NCI-H2081 treated with DMSO at 0.1 percent for 48 hours (cell line): ENCODE measurements around the gene CACNG6.
"Not testable (repeated sequence)": the region's sequence is repeated elsewhere in the genome, so short reads cannot be mapped to it uniquely, and the experiment has no call there.

Experiments used
- DNase-seq: peaks from one replicate; lab custom pipeline; 2025; lab: John Stamatoyannopoulos, UW

The CACNG6 gene

DNA sequence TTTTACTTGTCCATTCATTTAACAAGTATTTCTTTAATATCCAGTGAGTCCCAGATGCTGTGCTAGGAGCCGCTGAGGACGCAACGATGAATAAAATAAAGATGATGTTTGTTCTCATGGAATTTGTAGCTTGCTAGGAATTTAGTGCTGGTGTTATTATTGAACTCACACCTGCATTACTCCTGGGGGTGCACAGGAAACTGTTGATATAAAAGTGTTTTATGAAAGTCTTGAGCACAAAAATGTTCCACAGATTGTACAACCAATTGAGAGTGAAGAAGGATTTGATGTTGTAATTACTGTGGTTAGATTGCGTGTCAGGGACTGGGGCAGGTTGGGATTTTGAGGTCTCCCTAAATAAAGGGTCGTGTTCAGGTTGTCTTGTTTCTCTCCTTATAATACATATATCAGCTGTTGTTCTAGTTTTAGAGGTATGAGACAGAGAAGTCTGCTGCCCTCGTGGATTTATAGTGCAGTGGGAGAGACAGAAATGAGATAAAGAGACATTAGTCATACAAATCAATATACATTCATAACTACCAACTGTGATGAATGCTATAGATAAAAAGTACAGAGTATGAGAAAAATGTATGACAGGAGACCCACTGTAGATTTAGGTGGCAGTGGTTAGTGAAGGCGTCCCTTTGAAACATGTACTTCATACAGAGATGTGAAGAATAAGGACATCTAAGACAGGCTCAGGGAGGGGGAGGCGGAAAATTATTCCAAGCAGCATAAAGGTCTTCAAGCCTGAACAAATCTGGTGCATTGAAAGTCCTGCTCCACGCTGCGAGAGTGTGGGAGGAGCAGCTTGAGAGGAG lies 11.3 kb downstream of the CACNG6 start:
- DNase-seq = no peak

GRCh38 chr19:54009440-54009839 lies 18.0 kb downstream of the CACNG6 start:
- no peak for DNase-seq

GRCh38 chr19:54010474-54010873 lies 19.0 kb downstream of the CACNG6 start:
- no peak for DNase-seq

DNA sequence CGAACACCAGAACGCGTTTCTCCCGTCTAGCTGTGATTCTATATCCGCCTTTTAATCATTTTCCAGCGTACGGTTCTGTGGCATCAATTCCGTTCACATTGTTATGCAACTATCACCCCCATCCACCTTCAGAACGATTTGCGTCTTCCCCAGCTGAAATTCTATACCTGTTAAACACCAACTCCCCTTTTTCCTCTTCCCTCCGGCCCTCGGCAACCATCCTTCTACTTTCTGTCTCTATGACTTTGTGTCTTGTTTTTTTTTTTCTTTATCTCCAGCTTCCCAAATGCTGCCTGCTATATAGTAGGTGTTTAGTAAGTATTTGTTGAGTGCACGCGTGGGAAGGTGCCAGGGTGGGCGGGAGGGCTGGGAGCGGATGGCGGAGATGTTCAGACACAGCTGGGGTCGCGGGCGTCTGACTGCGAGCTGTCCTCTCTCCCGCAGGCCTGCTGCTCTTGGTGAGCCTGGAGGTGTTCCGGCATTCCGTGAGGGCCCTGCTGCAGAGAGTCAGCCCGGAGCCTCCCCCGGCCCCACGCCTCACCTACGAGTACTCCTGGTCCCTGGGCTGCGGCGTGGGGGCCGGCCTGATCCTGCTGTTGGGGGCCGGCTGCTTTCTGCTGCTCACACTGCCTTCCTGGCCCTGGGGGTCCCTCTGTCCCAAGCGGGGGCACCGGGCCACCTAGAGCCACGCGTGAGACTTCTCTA lies 20.2 kb downstream of the CACNG6 start:
- no peak for DNase-seq

DNA sequence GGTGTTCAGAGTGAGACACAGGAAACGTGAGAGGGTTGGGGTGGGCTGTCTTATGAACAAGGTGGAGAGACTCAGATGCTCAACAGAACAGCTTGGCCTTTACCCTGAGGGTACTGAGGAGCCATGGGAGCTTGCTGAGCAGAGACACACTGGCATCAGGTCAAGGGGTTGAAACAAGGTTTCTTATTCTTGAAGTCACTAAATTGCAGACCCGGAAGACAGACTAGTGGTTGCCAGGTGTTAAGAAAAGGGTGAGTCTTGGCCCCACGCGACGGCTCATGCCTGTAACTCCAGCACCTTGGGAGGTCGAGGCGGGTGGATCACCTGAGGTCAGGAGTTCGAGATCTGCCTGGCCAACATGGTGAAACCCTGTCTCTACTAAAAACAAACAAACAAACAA lies 22.4 kb downstream of the CACNG6 start:
- no peak for DNase-seq

DNA sequence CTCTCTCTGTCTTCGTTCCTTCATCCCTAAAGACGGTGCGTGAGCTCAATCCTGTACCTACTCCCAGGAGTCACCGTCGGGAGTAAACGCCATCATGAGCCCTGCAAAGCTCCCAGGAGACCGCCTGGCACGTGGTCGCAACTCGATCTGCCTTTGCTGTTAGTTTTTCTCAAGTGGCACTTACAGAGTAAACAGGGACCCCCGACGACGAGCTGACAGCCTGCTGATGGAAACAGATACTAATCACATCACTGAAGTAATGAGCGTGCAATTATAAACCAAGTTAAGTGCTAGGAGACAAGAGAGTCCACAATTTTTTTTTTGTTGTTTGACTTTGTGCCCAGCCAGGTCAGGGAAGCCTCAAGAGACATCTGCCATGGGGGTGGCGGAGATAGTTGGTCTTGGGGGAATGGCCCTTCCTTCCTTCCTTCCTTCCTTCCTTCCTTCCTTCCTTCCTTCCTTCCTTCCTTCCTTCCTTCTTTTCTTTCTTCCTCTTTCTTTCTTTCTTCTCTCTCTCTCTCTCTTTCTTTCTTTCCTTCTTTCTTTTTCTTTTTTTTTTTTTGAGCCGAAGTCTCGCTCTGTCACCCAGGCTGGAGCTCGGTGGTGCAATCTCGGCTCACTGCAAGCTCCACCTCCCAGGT lies 23.6 kb downstream of the CACNG6 start:
- no peak for DNase-seq

GRCh38 chr19:54017261-54017660 lies 25.8 kb downstream of the CACNG6 start:
- no peak for DNase-seq

- DNase-seq = no peak
Measured at GRCh38 chr19:54021363-54021762, 29.9 kb downstream of the CACNG6 start.

GRCh38 chr19:54021932-54022331 lies 30.5 kb downstream of the CACNG6 start:
- DNase-seq = no peak

DNA sequence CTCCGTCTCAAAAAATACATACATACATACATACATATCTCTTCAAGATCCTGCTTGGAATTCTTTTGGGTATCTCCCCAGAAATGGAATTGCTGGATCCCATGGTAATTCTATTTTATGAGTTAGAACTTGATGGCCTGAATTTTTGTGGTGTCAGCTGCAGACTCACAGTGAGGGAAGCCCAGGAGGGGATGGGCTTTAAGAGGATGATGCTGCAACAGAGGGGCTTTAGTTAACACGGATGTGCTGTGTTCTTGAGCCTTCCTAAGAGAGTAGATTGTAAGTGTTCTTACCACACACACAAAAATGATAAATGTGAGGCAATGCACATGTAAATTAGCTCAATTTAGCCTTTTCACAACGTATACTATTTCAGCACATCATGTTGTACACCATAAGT lies 31.8 kb downstream of the CACNG6 start:
- DNase-seq = no peak

DNA sequence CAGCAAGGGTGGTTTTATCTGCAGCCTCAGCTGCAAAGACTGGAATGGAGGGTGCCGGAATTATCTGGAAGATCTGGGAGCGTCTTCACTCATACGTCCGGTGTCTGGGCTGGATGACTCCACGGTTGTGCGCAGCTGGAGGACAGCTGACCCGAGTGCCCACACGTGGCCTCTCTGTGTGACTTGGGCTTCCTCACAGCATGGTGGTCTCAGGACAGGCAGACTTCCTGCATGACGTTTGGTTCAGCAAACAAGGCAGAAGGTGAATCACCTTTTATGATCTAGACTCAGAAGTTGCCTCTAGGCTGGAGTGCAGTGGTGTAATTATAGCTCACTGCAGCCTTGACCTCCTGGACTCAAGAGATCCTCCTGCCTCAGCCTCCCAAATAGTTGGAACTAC lies 33.2 kb downstream of the CACNG6 start:
- DNase-seq = no peak

GRCh38 chr19:54026656-54027055 lies 35.2 kb downstream of the CACNG6 start:
- no peak for DNase-seq

DNA sequence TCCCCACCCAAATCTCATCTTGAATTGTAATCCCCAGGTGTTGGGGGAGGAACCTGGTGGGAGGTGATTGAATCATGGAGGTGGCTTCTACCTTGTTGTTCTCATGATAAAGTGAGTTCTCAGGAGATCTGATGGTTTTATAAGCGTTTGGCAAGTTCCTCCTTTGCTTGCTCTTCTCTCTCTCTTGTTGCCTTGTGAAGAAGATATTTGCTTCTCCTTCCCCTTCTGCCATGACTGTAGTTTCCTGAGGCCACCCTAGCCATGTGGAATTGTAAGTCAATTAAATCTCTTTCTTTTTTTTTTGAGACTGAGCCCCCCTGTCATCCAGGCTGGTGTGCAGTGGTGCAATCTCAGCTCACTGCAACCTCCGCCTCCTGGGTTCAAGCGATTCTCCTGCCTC lies 37.9 kb downstream of the CACNG6 start:
- no peak for DNase-seq

DNA sequence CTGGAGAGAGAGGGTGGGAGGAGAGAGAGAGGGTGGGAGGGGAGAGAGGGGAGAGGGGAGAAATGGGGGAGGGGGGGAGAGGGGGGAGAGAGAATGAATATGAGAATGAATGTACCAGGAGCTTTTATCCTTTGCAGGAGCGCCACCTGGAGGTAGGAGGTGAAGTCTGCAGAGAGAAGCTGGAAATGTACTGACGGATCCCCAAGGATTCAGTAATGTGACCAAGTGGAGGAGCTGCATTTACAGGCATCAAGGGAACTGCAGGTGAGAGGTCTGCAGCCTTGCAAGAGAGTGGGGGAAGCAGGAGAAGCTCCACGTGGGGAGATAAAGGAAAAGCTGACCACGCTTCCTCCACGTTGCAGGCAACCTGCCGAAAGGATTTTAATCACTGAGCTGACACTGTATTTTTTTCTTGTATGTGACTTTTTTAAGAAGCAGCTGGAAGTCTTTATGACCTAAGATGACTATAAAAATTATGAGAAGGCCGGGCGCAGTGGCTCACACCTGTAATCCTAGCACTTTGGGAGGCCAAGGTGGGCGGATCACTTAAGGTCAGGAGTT lies 38.6 kb downstream of the CACNG6 start:
- no peak for DNase-seq

DNA sequence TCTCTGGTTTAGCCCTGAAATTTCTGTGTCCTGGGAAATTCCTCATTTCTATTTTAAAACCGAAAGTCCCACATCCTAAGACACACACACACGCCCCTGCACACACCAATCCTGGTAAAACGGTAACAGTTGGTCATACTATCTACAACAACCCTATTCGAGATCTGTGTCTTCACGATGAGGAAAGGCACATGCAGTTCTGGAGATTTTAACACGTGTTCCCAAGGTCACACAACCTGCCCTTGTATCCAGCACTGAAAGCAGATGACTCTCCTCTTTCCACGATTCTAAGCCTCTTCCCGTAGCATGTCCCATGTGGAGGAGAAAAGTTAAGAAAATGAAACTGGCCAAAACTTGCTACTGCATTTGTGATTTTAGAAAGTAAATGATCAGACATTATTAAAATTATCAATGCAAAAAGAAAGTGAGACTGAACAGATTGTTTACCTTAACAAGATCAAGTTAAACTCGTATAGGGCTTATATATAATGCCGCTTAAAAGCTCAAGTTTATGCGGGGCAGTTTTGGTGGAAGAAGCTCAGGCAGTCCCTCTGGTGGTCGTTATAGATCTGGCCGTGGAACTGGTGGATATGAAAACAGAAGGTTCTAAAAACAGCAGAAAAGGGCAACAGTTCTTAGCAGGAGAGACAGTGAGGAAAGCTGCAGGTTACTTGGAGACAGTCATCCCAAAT lies 39.6 kb downstream of the CACNG6 start:
- no peak for DNase-seq

DNA sequence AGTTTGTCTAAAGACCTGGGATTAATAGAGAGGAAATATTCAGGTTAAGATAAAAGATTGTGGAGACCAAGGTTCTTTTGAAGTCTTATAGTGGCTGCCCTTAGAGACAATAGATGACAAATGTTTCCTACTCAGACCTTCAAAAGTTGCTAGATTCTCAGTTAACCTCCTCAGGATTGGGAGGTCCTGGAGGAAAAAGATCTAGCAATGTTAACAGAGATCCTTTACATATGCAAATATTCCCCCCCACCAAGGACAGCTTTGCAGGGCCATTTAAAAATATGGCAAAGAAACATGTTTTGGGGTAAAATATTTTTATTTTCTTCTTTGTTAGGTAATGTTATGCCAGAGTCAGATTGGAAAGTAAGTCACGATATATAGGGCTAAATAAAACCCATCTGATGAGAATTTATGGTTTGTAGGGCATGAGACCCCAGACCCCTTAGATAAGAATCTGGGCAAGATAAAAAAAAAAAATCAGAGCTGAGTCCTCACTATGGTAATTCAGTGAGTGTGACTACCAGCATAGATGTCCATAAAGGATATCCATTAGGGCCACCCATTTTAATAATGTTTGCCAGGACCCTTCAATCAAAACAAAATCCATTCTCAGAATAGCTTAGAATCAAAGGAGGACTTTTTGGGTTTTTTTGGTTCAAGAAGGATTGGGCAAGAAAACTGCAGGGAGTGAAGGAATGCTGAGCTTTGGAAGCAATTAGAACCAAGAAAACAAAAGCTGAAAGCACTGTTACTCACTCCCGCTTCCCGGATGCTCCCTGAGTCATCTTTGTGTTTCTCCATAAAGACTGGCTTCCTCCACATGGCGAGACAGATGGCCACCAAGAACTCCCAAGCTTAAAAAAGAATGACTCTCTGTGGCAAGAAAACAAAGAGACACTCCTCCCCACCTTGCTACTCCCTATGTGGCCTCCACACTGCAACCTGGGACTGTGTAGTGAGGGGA lies 44.1 kb downstream of the CACNG6 start:
- no peak for DNase-seq

DNA sequence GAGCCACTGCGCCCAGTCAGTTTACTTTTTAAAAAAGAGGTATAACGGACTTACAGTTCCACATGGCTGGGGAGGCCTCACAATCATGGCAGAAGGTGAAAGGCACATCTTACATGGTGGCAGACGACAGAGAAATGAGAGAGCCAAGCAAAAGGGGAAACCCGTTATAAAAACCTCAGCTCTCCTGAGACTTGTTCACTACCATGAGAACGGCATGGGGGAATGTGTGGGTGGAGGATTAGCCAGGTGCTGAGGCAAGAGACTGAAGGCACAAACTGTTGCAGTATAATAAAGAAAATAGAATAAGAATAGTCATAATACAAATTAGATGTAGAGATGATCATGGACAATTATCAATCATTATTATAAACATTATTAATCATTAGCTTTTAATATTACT lies 45.1 kb downstream of the CACNG6 start:
- not testable (repeated sequence) for DNase-seq

GRCh38 chr19:54040003-54040402 lies 48.6 kb downstream of the CACNG6 start:
- DNase-seq = no peak

DNA sequence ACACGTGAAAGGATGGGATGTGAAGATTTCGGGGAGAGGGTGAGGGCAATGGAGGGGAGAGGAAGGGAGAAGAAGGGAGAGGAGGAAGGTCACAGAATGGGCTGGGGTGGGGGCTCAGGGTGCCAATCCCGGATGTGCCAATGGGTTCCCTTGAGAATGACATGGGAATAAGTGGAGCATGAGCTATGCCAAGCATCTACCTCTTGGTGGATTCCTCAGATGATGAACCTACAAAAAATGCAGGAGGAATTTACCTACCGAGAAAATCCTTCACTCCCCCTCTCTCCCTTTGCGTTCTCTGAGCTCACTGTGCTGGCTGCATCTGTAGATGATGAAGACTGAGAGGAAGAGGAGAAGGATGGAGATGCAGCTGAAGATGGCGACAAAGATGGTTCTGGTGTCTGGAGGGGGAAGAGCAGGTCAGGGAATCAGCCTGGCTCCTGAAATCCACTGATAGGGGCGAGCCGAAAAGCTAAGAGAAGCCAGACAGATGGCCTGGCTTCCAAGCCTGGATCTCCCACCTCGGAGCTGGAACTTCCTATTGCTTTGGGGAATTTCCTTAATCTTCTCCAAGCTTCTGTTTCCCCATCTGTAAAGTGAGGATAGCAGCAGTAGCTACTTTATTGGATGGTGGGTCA lies 50.7 kb downstream of the CACNG6 start:
- DNase-seq = no peak

DNA sequence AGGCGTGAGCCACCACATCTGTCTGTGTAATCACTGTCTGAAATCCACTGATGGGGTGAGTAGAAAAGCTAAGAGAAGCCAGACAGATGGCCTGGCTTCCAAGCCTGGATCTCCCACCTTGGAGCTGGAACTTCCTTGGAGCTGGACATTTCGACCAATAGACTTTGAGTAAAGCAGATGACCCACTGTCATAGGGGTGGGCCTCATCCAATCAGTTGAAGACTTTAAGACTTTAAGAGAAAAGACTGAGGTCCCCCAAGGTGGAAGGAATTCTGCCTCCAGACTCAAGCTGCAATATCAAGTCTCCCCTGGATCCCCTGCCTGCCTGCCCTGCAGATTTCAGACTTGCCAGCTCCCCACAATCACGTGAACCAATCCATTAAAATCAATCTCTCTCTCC lies 51.6 kb downstream of the CACNG6 start:
- DNase-seq = no peak

- no peak for DNase-seq
Measured at GRCh38 chr19:54045771-54046170, 54.3 kb downstream of the CACNG6 start.
